Activated CD8-positive, alpha-beta memory T cell treated with anti-CD3 and anti-CD28 coated beads, Interleukin-2, amount 50 U/mL, for 4 hours (primary cell): Measurements from ENCODE around the gene MOB1B.
"Not testable (repeated sequence)": the region's sequence is repeated elsewhere in the genome, so short reads cannot be mapped to it uniquely, and the experiment has no call there.

Experiments
- DNase-seq: peaks from one replicate; pipeline ENCODE4 v3.0.0-alpha.2; 2020

The MOB1B gene

DNA sequence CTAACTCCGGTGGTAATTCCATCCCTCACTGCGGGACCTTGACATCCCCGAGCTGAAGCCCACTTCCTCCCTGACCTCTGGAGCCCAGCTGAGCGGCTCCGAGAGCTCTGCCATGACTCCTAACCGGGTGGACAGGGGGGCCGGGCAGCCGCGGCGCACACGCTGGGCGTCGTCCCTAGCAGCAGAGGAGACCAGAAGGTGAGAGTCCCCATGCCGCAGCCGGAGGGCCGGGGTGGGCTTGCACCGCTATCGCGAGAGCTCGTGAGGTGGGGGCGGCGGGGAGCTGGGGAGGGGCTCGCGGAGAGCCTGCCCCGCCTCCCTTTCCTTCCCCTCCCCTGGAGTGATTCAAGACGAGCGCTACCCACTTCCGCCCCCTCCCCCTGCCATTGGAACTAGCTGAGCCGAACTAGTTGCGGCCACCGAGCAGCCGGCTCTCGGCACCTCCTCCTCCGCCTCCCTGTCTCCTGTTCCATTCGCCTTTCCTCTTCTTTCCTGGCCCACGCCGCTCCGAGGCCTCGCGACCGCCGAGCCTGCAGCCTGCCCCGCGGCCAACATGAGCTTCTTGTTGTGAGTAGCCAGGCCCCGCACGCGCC, at the start of gene MOB1B:
Gene MOB1B, plus strand, starts transcription at position 386 of the 593 bp plus-strand sequence. Its CDS starts 168 bp downstream, at position 554.
- DNase-seq: peak; percentile 86

DNA sequence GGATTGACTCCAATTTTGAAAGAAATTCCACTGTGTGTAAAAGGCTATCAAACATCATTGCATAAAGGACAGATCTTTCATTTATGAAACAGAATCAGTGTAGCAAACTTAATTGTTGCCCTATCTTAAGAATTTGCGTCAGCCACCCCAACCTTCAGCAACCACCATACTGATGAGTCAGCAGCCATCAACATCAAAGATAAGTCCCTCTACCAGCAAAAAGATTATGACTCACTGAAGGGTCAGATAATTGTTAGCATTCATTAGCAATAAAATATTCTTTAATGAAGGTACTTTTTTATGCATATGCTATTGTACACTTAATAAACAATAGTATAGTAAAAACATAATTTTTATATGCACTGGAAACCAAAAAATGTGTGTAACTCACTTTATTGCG, 46.7 kb upstream of the MOB1B start:
- no peak for DNase-seq

DNA sequence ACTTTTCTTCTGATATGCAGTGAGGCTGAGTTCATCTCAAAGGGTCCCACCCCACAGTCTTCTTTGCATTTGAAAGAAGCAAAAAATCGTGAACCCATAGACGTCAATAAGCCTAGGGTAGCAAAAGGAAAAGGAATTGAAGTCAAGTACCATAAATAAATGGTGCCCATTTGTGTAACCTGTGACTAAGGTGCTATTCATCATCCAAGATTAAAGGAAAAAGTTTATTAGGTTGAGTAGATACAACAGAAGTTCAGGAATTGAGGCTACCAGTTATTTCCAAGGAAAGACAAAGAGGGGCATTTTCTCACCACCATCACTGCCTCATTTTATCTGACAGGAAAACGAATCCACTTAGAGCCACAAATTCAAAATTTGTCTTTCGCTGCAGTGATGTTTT, 43.7 kb upstream of the MOB1B start:
- no peak for DNase-seq

DNA sequence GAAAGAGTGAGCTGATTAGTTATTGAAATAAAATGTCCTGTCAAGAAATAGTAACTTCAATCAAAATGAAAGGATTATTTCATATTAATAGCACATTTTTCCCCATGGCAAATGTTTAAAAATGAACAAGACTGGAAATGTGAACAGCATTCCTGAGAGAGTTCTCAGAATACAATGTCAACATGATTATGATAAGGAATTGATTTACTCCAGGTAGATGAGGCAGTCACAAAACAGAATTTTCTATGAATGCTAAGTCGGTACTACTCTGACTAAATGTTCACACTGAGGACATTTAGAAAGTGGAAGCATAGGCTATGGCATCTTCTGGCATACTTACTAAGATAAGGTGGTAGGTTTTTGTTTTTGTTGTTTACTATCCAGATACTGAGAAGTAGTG, 43.1 kb upstream of the MOB1B start:
- no peak for DNase-seq

GRCh38 chr4:70863099-70863790, 38.9 kb upstream of the MOB1B start:
- DNase-seq: no peak

- DNase-seq: no peak
Measured at GRCh38 chr4:70868778-70869177, 33.4 kb upstream of the MOB1B start.

- no peak for DNase-seq
Measured at GRCh38 chr4:70873216-70873615, 29.0 kb upstream of the MOB1B start.

DNA sequence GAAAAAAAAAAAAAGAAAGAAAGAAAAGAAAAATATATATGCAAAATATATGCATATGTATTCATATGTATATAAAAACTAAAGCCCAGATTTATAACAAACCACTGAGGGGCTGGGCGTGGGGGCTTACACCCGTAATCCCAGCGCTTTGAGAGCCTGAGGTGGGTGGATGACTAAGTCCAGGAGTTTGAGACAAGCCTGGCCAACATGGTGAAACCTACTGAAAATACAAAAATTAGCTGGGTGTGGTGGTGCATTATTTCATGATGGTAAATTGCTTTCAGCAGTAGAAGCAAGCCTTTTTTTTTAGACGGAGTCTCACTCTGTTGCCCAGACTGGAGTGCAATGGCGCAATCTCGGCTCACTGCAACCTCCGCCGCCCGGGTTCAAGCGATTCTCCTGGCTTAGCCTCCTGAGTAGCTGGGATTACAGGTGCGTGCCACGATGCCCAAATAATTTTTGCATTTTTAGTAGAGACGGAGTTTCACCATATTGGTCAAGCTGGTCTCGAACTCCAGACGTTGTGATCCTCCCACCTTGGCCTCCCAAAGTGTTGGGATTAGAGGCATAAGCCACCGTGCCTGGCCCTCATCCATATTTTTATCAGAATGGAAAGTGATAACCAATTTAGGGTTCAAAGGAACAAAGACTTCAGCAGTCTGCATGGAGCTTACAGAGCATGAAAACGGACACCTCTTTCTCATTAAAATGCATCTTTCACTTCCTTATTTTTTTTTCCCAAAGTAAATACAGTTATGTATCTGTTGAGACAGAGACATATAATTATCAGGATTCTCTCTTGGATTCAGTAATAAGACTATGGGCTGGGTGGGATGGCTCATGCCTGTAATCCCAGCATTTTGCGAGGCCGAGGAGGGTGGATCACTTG, 27.7 kb upstream of the MOB1B start:
- DNase-seq: no peak

DNA sequence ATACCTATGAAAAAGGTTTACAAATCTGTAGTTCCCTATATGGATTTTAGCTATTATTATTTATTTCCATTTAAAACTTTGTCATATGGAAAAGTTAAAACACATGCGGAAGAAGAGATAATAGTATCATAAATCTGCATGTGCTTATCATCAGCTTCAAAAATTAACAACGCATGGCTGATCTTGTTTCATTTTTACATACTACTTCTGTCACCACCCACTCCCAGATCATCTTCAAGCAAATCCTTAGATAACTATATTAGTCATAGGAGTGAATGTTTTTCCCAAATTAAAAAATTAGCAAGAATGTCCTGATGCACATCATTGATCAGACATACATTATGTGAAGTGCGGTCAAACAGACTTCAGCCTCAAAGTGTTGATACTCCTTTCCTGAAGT, 24.6 kb upstream of the MOB1B start:
- DNase-seq: no peak

- no peak for DNase-seq
Measured at GRCh38 chr4:70880739-70881138, 21.4 kb upstream of the MOB1B start.

GRCh38 chr4:70885174-70885573, 17.0 kb upstream of the MOB1B start:
- DNase-seq: no peak

- no peak for DNase-seq
Measured at GRCh38 chr4:70892086-70892769, 9.9 kb upstream of the MOB1B start.

DNA sequence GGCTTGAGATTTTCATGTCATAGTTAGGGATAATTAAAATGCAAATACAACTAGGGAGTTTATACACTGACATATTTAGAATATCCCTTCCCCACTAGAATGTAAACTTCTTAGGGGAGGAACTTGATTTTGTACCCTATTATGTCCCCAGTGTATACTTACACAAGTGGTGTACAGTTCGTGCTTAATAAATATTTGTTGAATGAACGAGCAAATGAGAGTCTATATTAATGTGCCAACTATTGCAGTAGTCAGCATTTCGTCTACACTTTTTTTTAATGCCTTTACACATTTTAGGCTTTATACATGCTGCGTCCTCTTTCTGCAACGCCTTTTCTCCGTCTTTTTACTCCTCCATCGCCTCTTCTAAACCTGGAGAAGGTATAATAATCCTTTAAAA, 8.4 kb upstream of the MOB1B start:
- no peak for DNase-seq

- no peak for DNase-seq
Measured at GRCh38 chr4:70895405-70895804, 6.8 kb upstream of the MOB1B start.

DNA sequence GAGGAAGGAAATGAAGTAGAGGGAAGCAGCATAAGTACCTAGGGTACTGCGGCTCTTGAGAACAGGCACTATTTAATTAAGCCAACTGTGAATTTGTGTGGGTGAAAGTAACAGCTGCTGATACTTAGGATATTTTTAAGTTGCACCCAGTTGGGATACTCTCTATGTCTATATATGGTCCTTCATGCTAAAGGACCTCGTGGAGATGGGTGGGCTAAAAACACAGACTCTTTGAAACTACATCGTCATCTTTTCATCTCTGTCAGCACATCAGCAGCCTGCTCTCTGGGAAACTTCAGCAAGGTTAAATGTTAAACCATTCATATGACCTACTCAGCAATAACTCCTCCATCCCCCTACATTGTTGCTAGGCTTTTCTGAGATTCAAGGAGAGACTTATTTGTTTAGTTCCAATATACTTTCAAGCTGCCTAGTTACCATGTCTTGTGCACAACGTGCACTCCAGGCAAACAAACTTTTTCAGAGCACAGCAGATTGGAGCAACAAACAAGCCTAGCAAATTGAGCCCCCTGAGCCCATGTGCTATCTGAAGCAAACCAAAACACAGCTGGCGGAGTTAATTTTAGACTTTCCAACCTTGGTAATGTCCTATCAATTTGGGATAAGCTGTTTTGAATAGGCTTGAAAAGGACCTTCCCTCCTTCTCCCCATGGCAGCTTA, 6.2 kb upstream of the MOB1B start:
- DNase-seq: no peak

- not testable (repeated sequence) for DNase-seq
Measured at GRCh38 chr4:70898581-70898980, 3.6 kb upstream of the MOB1B start.

- no peak for DNase-seq
Measured at GRCh38 chr4:70901607-70901983, 574 bp upstream of the MOB1B start.

- DNase-seq: no peak
Measured at GRCh38 chr4:70902577-70903290, 565 bp downstream of the MOB1B start.

- DNase-seq: no peak
Measured at GRCh38 chr4:70903291-70903603, 1.1 kb downstream of the MOB1B start.

DNA sequence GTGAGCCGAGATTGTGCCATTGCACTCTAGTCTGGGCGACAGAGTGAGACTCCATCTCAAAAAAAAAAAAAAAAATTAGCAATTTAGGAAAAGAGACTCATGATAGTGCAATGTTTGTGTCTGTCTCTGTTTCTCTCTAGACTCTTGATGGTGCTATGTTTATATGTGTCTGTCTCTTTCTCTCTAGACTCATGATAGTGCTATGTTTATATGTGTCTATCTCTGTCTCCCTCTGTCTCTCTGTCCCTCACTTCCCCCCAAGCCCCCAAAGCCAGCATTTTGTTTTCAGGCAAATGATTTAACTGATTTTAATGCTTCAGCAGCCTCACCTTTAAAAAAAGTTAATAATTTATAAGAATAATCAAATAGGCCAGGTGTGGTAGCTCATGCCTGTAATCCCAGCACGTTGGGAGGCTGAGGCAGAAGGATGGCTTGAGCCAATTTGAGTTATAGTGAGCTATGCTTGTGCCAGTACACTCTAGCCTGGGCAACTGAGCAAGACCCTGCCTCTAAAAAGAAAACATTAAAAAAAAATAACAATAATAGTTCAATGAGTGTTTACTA, 6.9 kb downstream of the MOB1B start:
- no peak for DNase-seq

DNA sequence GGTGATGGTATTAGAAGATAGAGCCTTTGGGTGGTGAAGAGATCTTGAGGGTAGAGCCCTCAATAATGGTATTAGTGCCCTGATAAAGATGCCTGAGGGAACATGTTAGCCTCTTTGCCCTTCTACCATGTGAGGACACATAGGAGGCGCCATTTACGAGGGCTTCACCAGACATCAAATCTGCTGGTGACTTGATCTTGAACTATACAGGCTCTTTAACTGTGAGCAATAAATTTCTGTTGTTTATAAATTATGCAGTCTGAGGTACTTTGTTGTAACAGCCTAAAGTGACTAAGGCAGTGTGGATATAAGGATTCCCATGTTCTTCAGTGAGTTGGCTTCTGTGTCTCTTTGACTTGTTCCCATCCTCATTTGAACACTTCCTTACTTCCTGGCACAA, 11.8 kb downstream of the MOB1B start:
- no peak for DNase-seq

GRCh38 chr4:70914631-70915030, 12.5 kb downstream of the MOB1B start:
- no peak for DNase-seq
